Hepatocyte (in vitro differentiated cells): ENCODE results near the gene SERTAD1. TPM values are rescaled to one million over a fixed set of nuclear protein-coding genes. Genes with fewer than 3 reads are reported as not detected.

Experiments
- DNase-seq: peaks from one replicate; pipeline ENCODE4 v3.0.0-alpha.2; 2016; ENCODE audit warnings: low spot score
- H2AFZ ChIP-seq: fragments of 200-600 bp; sonication (generic); 2 replicates; pipeline ENCODE4 v1.6.0; 2016; ENCODE audit warnings: antibody characterized with exemption, mild to moderate bottlenecking
- H3K27ac ChIP-seq: fragments of 200-600 bp; sonication (generic); 2 replicates; pipeline ENCODE4 v1.5.1; 2016; ENCODE audit warnings: mild to moderate bottlenecking
- H3K27me3 ChIP-seq: fragments of 200-600 bp; sonication (generic); 2 replicates; pipeline ENCODE4 v1.6.1; 2016
- H3K36me3 ChIP-seq: fragments of 200-600 bp; sonication (generic); replicated peaks from 2 replicates; pipeline ENCODE4 v1.5.1; 2016; ENCODE audit warnings: low read depth; ENCODE audit not compliant: insufficient read depth
- H3K4me1 ChIP-seq: fragments of 200-600 bp; sonication (generic); 2 replicates; pipeline ENCODE4 v1.5.1; 2016; ENCODE audit warnings: mild to moderate bottlenecking, moderate library complexity; ENCODE audit not compliant: insufficient read depth
- H3K4me2 ChIP-seq: fragments of 200-600 bp; sonication (generic); 2 replicates; pipeline ENCODE4 v1.6.0; 2016
- H3K4me3 ChIP-seq: fragments of 200-600 bp; sonication (generic); 2 replicates; pipeline ENCODE4 v1.5.1; 2016; ENCODE audit warnings: mild to moderate bottlenecking
- H3K79me2 ChIP-seq: fragments of 200-600 bp; sonication (generic); 2 replicates; pipeline ENCODE4 v1.6.0; 2017; ENCODE audit warnings: mild to moderate bottlenecking
- H3K9me2 ChIP-seq: fragments of 200-600 bp; sonication (generic); replicated peaks from 2 replicates; pipeline ENCODE4 v1.6.0; 2017; ENCODE audit warnings: mild to moderate bottlenecking; ENCODE audit not compliant: insufficient read depth
- H3K9me3 ChIP-seq: fragments of 200-600 bp; sonication (generic); 2 replicates; pipeline ENCODE4 v1.5.1; 2016; ENCODE audit warnings: low read depth, mild to moderate bottlenecking
- H4K20me1 ChIP-seq: fragments of 200-600 bp; sonication (generic); 2 replicates; pipeline ENCODE4 v1.6.0; 2016; ENCODE audit warnings: mild to moderate bottlenecking; ENCODE audit not compliant: insufficient read depth, poor library complexity, severe bottlenecking
- CTCF ChIP-seq: fragments of 200-600 bp; sonication (generic); IDR thresholded peaks from 2 replicates; pipeline ENCODE4 v1.5.1; 2016; ENCODE audit warnings: antibody characterized with exemption, mild to moderate bottlenecking; ENCODE audit not compliant: poor library complexity
- EZH2 ChIP-seq: fragments of 200-600 bp; sonication (generic); IDR thresholded peaks from 2 replicates; pipeline ENCODE4 v1.6.1; 2016; ENCODE audit warnings: antibody characterized with exemption, mild to moderate bottlenecking, borderline replicate concordance
- EZH2phosphoT487 ChIP-seq: fragments of 200-600 bp; sonication (generic); IDR thresholded peaks from one replicate; pipeline ENCODE4 v1.6.1; 2018; ENCODE audit warnings: antibody characterized with exemption, mild to moderate bottlenecking, low read depth, moderate library complexity; ENCODE audit not compliant: unreplicated experiment, severe bottlenecking
- WGBS: methylation state at CpG from one replicate; pipeline ENCODE4 v1.1.6; 2016; ENCODE audit warnings: low lambda C conversion rate; ENCODE audit errors: missing lambda C conversion rate; 5-methylcytosine and 5-hydroxymethylcytosine counted together
- polyA plus RNA-seq: library from polyadenylated mRNA; unstranded; fragments of >200 nt; fragmentation: Nextera tagmentation; extraction: Ambion mirVana; gene quantifications from 2 replicates; pipeline ENCODE4 v1.2.1, GENCODE V29; 2016
- total RNA-seq: library from RNA; depleted of rRNA; stranded (reverse); fragments of >200 nt; gene quantifications from 2 replicates; pipeline ENCODE4 v1.2.3, GENCODE V29; 2014

SERTAD1 gene
- total and polyA plus RNA-seq, 2 experiments from 2014 or later, result 17.1 to 17.9 TPM

DNA sequence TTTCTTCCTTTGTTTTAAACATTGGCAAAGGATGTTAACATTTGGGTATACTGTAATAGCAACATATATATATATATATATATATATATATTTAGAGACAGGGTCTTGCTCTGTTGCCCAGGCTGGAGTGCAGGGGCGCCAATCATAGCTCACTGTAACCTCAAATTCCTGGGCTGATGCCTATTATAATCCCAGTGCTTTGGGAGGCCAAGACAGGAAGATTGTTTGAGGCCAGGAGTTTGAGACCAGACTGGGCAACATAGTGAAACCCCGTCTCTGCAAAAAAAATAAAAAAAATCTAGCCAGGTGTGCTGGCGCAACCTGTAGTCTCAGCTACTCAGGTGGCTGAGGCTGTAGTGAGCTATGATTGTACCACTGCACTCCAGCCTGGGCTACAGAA, 34.4 kb upstream of the SERTAD1 start:
- Histone ChIP-seq H3K4me2 (no peak overlapping the region), H3K27ac (no peak overlapping the region), H3K36me3 (no peaks in the 10 kb centered on the region), H3K4me1 (peaks cover 5% of the 10 kb centered on the region), H2AFZ (no peak overlapping the region), H3K4me3 (no peak overlapping the region), H4K20me1 (no peaks in the 10 kb centered on the region), H3K9me2 (no peaks in the 10 kb centered on the region), H3K9me3 (no peaks in the 10 kb centered on the region), H3K79me2 (peaks cover 18% of the 10 kb centered on the region), H3K27me3 (no peaks in the 10 kb centered on the region)
- WGBS, result 93% methylated on average over 3 of the region's 3 CpGs
- TF ChIP-seq CTCF (no peak), EZH2 (no peak), EZH2phosphoT487 (no peak)
- DNase-seq, result no peak

DNA sequence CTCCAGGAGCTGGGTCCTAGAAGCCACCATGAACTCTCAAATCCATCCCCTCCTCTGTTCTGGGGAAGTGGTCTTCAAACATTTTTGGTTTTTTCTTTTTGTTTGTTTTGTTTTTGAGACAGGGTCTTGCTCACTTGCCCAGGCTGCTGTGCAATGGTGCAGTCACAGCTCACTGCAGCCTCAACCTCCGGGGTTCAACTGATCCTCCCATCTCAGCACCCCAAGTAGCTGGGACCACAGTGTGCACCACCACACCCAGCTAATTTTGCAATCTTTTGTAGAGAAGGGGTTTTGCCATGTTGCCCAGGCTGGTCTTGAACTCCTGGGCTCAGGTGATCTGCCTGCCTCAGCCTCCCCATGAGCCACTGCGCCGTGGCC, 32.8 kb upstream of the SERTAD1 start:
- H3K27ac ChIP-seq, result no peak overlapping the region
- TF ChIP-seq EZH2 (no peak), CTCF (no peak)
- no peak for DNase-seq
- peaks cover 14% of the 10 kb centered on the region for H3K79me2 ChIP-seq
- H3K4me1 ChIP-seq, result no peaks in the 10 kb centered on the region
- no peak overlapping the region for H3K4me3 ChIP-seq
- H3K9me2 ChIP-seq, result no peaks in the 10 kb centered on the region
- H3K27me3 ChIP-seq, result no peaks in the 10 kb centered on the region
- no peaks in the 10 kb centered on the region for H3K36me3 ChIP-seq
- H4K20me1 ChIP-seq, result no peaks in the 10 kb centered on the region
- no peaks in the 10 kb centered on the region for H3K9me3 ChIP-seq
- H3K4me2 ChIP-seq, result no peak overlapping the region
- WGBS, result 97% methylated on average over 3 of the region's 3 CpGs
- no peak overlapping the region for H2AFZ ChIP-seq

GRCh38 chr19:40457953-40458596, 32.3 kb upstream of the SERTAD1 start:
- no peak overlapping the region for H2AFZ ChIP-seq
- WGBS, result 98% methylated on average over 17 of the region's 27 CpGs
- no peak overlapping the region for H3K27ac ChIP-seq
- H3K79me2 ChIP-seq, result peaks cover 13% of the 10 kb centered on the region
- H4K20me1 ChIP-seq, result no peaks in the 10 kb centered on the region
- no peaks in the 10 kb centered on the region for H3K4me1 ChIP-seq
- no peak overlapping the region for H3K4me2 ChIP-seq
- H3K9me3 ChIP-seq, result no peaks in the 10 kb centered on the region
- H3K27me3 ChIP-seq, result no peaks in the 10 kb centered on the region
- no peak overlapping the region for H3K4me3 ChIP-seq
- no peaks in the 10 kb centered on the region for H3K9me2 ChIP-seq
- DNase-seq, result no peak
- H3K36me3 ChIP-seq, result no peaks in the 10 kb centered on the region
- TF ChIP-seq EZH2phosphoT487 (no peak), CTCF (no peak), EZH2 (no peak)
